ENCODE results near the gene ZNF76.

DNA sequence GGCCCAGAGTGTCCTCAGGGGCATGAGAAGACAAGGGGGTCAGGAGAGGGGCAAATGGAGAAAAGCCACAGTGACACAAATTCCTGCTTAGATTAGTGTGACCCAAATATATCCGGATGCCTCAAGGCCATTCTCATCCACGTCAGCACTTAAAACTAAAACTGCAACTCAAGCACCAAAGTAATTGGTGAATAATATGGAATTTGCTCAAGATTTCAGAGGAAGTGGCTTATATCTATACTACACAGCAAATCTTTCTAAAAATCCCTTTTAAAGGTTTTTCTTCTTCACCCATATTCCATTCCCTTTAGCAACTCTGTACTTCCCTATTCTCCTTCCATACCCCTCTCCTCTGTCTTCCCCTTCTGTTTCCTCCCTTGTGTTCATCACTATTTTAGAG is 53.3 kb downstream of the ZNF76 start:
- no peak for TF ChIP-seq POLR2A (IDR thresholded peaks at IDR 0.05)
- TF ChIP-seq, protein P1, sequence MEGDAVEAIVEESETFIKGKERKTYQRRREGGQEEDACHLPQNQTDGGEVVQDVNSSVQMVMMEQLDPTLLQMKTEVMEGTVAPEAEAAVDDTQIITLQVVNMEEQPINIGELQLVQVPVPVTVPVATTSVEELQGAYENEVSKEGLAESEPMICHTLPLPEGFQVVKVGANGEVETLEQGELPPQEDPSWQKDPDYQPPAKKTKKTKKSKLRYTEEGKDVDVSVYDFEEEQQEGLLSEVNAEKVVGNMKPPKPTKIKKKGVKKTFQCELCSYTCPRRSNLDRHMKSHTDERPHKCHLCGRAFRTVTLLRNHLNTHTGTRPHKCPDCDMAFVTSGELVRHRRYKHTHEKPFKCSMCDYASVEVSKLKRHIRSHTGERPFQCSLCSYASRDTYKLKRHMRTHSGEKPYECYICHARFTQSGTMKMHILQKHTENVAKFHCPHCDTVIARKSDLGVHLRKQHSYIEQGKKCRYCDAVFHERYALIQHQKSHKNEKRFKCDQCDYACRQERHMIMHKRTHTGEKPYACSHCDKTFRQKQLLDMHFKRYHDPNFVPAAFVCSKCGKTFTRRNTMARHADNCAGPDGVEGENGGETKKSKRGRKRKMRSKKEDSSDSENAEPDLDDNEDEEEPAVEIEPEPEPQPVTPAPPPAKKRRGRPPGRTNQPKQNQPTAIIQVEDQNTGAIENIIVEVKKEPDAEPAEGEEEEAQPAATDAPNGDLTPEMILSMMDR (IDR thresholded peaks at IDR 0.05), result no peak
